GM21619 (cell line): ENCODE results near the gene CDH16.
"Not testable (repeated sequence)": the region's sequence is repeated elsewhere in the genome, so short reads cannot be mapped to it uniquely, and the experiment has no call there.

Experiments used
- ATAC-seq: cut with Tn5 transposase; IDR thresholded peaks from one replicate; pipeline ENCODE4 v1.9.1; 2021; ENCODE audit not compliant: unreplicated experiment

CDH16 gene, protein sequence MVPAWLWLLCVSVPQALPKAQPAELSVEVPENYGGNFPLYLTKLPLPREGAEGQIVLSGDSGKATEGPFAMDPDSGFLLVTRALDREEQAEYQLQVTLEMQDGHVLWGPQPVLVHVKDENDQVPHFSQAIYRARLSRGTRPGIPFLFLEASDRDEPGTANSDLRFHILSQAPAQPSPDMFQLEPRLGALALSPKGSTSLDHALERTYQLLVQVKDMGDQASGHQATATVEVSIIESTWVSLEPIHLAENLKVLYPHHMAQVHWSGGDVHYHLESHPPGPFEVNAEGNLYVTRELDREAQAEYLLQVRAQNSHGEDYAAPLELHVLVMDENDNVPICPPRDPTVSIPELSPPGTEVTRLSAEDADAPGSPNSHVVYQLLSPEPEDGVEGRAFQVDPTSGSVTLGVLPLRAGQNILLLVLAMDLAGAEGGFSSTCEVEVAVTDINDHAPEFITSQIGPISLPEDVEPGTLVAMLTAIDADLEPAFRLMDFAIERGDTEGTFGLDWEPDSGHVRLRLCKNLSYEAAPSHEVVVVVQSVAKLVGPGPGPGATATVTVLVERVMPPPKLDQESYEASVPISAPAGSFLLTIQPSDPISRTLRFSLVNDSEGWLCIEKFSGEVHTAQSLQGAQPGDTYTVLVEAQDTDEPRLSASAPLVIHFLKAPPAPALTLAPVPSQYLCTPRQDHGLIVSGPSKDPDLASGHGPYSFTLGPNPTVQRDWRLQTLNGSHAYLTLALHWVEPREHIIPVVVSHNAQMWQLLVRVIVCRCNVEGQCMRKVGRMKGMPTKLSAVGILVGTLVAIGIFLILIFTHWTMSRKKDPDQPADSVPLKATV

DNA sequence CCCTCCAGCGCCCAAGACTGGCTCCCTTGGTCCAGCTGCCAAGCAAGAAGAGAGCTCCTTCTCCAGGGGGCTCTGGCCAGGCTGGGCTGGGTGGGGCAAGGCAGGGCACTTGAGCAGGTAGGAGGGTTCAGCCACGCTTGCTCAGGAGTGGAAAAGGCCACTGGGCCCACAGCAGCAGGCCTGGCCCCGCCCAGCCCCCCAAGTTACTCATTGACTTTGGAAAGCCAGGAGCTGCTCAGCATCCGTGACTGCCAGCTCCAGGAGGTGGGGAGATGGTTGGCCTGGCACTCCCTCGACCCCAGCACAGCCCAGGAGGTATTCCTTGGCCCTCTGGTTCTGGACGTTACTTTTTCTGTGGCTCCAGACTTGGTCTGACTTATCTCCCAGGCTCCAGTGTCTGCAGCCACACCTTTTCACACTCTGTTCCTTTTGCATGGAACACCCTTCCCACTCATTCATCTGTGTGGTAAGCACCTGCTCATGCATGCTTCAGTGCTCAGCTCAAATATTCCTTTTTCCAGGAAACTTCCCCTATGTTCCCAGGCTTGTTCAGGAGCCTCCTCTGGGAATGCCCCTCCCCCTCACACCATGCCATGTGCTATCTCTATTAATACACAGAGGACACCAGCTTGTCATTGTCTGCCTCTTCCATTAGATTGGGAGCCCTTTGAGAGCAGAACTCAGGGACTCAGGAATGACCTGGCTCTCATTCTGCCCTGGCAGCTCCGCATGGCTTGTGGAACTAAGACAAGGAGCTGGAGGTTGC is at the start of gene CDH16:
Gene CDH16 (minus strand): TSS at position 83 of the 766 bp plus-strand sequence. CDS start 820 bp downstream, outside the sequence.
- ATAC-seq, result no peak

DNA sequence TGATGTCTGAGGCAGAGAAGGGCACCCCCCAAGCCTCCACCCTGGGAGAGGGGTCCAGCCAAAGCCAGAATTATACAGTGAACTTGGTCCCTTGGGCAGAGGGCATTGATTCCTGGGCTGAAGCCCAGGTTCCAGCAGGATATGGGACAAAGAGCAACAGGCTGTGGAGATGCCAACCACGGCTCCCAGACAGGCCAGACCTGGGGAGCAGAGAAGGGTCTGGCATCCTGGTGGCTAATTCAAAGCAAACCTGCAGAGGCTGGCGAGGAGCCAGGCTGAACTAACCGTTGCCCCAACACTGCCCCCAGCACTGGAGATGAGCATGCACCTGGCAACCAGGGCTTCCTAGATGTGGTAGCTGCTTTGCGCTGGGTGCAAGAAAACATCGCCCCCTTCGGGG is 45.4 kb upstream of the CDH16 start:
- no peak for ATAC-seq

DNA sequence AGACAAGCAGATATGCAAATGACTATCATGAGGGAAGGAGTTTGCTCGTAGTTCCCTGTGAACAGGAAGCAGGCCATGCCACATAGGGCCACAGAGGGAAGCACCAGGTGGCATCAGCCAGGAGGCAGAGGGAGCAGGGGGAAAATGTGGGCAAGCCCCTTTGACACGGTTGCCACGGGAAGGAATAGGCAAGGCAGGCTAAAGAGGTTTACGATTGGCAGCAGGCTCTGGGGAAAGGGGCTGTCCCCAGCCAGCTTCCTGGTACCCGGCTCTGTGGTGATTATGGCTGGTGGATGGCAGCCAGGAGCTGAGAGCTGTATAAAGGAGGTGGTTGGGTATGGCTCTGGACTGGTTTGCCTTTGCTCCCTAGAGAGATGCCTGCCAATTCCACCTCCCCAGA is 43.2 kb upstream of the CDH16 start:
- ATAC-seq, result no peak

DNA sequence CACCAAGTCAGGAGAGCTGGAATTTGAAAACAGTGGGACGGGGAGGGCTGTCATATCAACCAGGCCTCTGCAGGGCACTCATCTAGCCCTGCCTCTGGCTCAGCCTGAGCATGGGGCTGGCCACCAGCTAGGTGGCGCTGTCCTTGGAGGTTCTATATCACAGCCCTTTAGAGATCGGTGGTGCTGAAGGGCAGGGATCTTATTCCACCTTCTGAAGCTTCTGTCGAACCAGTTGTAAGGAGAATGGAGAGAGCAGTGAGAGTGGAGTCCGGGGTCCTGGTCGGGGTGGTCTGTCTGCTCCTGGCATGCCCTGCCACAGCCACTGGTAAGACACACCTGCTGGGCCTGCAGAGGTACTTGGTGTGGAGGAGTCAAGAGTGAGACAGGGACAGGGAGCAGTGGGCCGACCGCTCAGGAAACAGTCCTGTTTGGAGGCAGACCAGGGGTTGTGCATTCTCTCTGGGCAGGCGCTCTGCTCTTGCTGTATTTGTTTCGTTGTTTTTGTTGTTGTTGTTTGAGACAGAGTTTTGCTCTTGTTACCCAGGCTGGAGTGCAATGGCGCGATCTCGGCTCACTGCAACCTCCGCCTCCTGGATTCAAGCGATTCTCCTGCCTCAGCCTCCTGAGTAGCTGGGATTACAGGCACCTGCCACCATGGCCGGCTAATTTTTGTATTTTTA is 42.5 kb upstream of the CDH16 start, which contains the start of gene CES3:
Gene CES3 (plus strand): TSS at position 202 of the 680 bp plus-strand sequence. CDS start 42 bp downstream, at position 244.
- peak; percentile 60 for ATAC-seq

DNA sequence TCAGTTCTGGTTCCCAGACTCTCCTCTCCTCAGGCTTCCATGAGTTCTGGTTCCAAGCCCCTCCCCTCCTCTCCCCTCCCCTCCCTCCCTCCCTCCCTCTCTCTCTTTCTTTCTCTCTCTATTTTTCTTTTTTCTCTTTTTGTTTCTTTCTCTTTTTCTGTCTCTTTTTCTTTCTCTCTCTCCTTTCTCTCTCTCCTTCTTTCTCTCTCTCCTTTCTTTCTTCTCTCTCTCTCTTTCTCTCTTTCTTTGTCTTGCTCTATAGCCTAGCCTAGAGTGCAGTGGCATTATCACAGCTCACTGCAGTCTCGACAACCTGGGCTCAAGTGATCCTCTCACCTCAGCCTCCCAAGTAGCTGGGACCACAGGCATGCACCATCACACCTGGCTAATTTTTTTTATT is 41.6 kb upstream of the CDH16 start:
- no peak for ATAC-seq

DNA sequence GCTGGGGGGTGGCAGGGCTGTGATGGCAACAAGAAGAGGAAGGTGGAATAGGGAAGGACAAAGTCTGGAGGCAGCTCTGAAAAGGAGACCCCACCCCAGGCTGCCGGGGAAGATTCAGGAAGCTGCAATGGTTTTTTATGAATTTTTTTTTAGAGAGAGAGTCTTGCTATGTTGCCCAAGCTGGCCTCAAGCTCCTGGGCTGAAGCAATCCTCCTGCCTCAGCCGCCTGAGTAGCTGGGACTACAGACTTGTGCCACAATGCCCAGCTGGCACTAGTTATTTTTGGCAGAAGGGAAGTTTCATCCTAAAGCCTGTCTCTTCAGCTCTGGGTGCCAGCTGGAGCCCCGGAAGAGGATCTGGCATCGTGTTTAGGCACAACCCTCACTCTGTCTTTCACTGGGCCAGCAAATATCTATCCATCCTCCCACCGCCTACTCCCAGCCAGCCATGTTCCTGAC is 41.0 kb upstream of the CDH16 start:
- no peak for ATAC-seq

DNA sequence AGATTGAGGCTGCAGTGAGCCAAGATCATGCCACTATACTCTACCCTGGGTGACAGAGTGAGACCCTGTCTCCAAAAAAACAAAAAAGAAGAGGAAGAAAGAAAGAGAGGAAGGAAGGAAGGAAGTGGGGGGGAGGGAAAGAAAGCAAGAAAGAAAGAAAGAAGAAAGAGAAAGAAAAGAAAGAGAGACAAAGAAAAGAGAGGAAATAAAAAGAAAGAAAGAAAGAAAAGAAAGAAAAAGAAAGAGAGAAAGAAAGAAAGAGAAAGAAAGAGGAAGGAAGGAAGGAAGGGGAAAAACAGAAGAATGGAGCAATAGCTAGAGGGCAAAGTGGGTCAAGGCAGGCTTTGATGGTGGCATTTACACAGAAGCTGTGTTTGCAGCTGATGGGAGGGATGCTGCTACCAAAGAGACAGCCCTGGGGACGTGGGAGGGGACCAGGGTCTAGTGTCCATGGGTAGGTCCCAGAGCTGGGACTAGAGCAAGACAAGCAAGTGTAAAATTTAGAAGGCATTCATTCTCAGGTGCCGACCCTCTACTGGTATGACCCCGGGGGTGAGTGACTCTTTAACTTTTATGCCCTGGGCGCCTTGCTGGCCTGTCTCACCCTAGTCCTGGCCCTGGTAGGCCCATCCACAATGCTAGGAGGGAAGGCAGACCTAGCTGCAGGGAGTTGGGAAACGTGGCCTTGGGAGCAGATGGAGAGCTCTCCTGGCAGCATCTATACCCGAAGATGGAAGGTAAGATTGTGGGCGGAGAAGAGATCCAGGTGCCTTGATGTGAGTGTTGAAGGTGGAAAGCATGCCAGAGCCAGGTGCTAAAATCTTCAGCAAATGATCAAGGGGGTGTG is 40.4 kb upstream of the CDH16 start:
- no peak for ATAC-seq

DNA sequence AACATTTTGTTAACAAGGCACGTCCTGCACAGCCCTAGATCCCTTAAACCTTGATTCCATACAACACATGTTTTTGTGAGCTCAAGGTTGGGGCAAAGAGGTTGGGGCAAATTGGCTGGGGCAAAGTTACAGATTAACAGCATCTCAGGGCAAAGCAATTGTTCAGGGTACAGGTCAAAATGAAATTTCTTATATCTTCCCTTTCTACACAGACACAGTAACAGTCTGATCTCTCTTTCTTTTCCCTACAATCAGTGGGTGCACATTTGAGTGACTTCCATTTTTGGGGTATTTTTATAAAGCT is 37.4 kb upstream of the CDH16 start:
- ATAC-seq, result not testable (repeated sequence)

DNA sequence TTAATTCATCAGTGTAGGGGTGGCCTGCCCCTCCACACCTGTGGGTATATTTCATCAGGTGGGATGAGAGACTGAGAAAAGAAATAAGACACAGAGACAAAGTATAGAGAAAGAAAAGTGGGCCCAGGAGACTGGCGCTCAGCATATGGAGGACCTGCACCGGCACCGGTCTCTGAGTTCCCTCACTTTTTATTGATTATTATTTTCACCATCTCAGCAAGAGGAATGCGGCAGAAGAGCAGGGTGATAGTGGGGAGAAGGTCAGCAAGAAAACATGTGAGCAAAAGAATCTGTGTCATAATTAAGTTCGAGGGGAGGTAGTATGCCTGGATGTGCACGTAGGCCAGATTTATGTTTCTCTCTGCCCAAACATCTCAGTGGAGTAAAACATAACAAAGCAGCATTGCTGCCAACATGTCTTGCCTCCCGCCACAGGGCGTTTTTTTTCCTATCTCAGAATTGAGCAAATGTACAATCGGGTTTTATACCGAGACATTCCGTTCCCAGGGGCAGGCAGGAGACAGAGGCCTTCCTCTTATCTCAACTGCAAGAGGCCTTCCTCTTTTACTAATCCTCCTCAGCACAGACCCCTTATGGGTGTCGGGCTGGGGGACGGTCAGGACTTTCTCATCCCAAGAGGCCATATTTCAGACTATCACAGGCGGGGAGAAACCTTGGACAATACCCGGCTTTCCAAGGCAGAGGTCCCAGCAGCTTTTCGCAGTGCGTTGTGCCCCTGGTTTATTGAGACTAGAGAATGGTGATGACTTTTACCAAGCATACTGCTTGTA is 36.9 kb upstream of the CDH16 start:
- ATAC-seq, result not testable (repeated sequence)

DNA sequence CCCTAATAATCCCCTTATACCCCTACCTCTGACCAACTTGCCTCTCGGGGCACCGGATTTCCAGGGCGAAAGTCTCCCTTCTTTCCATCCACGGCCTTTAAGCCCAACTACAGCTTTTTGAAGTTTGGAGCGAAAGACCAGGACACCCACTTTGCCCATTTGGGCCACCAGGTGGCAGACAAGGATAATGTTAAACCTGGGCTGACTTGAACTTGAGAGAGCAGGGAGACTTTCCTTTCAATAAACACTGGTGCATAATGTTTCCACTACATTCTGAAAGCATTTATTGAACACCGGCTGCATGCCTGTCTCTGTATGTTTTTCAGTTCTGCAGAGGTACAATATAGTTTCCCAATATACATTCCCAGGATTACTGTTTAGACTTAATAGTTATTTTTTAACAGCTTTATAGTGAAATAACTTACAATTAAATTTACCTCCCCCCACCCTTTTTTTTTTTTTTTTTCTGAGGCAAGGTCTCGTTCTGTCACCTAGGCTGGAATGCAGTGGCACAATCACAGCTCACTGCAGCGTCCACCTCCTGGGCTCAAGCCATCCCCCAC is 35.5 kb upstream of the CDH16 start:
- ATAC-seq, result no peak

DNA sequence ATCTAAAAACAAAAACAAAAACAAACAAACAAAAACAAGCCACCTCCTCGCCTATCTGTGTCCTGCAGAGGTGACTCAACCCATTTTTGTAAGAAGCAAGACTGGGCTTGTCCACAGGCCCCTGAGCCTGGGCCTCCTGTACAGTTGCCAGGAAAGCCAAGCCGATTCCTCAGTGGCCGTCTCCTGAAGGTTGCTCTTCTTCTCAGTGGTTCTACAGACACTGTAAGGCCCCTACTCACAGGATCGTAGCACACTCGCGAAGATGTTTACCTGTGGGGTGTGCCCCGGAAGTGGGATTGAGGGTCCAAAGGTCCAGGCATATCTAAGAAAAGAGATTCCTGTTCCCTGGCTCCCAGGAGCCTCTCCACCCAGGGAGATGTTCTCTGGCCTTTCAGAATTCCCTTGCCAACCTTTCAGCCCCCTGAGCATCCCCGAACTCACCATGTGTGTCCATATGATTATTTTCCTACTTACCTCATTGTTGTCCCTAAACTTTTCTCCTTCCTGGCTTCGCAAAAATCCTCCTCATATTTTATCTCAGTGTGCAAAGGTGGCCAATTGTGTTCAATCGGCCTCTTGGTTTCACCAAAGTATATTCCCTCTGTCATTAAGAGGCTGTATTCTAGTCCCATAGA is 34.9 kb upstream of the CDH16 start:
- no peak for ATAC-seq

DNA sequence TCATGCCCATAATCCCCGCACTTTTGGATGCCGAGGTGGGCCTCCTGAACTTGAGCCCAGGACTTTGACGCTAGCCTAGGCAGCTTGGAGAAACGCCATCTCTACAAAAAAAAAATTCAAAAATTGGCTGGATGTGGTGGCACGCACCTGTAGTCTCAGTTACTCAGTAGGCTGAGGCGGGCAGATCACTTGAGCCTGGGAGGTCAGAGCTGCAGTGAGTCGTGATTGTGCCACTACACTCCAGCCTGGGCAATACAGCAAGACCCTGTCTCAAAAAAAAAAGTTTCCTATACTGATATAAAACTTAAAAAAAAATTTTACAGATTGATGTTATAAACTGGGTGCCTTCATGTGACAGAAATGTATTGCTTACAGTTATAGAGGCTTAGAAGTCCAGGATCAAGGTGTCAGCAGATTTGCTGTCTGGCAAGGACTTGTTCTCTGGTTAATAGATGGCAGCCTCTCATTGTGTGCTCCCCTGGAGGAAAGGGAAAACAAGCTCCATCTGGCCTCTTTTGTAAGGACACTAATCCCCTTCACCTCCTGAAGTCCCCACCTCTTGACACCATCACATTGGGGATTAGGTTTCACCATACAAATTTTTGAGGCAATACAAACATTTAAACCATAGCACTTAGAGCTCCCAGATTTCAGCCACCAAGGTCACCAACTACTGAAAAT is 33.9 kb upstream of the CDH16 start:
- no peak for ATAC-seq

DNA sequence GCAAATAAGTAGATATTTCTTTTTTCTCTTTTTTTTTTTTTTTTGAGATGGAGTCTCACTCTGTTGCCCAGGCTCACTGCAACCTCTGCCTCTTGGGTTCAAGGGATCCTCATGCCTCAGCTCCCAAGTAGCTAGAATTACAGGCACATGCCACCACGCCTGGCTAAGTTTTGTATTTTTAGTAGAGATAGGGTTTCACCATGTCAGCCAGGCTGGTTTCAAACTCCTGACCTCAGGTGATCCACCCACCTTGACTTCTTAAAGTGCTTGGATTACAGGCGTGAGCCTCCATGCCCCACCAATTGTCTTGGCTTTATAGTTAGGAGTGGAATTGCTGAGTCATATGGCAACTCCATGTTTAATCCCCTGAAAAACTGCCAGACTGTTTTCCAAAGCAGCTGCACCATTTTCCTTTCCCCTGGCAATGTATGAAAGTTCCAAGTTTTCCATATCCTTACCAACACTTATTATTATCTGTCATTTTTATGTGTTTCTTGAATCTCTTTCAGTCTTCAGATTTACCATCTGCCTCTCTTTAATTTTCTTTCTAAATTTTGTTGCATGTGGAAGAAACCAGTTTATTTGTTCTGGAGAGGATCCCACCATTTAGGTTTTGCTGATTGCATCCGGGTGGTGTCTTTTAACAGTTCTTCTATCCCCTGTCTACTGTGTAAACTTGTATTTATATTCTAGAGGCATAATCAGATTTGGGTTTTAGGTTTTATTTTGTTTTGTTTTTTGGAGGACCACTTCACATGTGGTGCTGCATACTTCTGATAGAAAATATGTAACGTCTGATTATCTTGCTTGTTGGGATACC is 32.5 kb upstream of the CDH16 start:
- no peak for ATAC-seq

DNA sequence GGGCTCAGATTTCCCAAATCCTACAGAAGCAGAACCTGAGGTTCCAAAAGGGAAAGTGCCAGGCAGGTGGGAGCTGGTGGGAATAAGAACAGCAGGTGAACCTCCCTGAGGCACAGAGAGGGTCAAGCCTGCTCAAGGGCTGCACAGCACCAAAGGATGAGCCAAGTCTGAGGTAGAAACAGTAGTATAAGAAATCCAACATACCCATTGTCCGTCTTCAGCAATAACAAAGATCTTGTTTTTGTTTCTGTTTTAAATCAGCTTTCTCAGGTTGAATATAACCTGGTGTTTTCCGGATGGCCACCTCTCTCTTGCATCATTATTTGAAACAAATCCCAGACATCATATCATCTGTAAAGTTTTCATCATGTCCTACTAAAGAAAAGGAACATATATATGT is 31.8 kb upstream of the CDH16 start:
- ATAC-seq, result no peak

DNA sequence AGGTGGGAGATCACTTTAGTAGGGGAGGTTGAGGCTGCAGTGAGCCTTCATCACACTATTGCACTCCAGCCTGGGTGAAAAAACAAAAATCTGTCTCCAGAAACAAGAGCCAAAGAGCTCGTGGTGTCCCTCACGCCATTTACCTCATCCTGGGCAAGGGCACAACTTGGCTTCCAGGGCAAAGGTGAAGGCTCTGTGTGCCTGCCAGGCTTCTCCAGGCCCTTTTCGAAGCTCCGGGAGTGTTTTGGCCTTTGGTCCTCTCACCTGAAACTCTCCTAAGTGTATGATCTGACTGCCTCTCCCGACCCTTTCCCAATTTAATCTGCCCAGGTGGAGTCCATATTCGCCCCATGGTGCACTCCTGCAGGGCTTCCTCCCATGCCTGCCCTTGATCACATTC is 30.8 kb upstream of the CDH16 start:
- no peak for ATAC-seq

DNA sequence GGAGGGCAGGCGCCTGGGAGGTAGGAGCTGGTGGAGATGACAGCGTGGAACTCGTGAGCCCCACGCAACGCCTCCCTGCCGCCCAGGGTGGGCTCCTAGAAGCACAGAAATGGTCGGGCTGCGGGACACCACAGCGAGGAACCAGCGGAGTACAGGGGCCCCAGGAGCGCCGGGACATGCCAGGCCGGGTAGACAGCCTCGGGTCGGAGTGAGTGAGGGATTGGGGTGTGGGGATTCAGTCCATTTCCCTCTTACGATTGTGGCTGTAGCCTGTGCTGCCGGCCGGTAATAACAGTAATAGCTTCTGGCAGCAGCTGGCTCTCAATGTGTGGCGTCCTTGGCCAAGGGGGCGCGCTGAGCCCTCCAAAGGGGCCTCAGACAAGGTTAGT is 30.1 kb upstream of the CDH16 start:
- no peak for ATAC-seq
